Measurements from ENCODE around the gene TPCN2. TPM values are rescaled to one million over a fixed set of nuclear protein-coding genes. Genes with fewer than 3 reads are reported as not detected.

Gene TPCN2
- polyA plus RNA-seq, 2 donors: 6.5 to 12.1 TPM

GRCh38 chr11:69167130-69167915, 118.6 kb downstream of the TPCN2 start:
- H3K27ac ChIP-seq (ENCODE audit: low read depth in 2 of 2, low read length in 1 of 2): no peak overlapping the region
- no peak overlapping the region for H3K4me3 ChIP-seq (ENCODE audit: low read depth in 1 of 2, low read length in 2 of 2)
- peaks cover 0 to 7% of the 10 kb centered on the region in 2 donors for H3K4me1 ChIP-seq (ENCODE audit: control insufficient read depth in 2 of 2, insufficient read depth in 2 of 2, low read length in 1 of 2)
- no peaks in the 10 kb centered on the region for H3K27me3 ChIP-seq (ENCODE audit: control insufficient read depth in 1 of 2, insufficient read depth in 2 of 2, low read length in 2 of 2)
- 83 to 86% methylated on average over 10 of the region's 10 CpGs for WGBS, 2 donors
- H3K36me3 ChIP-seq (ENCODE audit: control insufficient read depth in 2 of 2, insufficient read depth in 2 of 2, low read length in 1 of 2): no peaks in the 10 kb centered on the region
- peaks cover 0 to 2% of the 10 kb centered on the region in 2 donors for H3K9me3 ChIP-seq (ENCODE audit: control insufficient read depth in 2 of 2, insufficient read depth in 1 of 2, low read depth in 1 of 2, low read length in 1 of 2)

DNA sequence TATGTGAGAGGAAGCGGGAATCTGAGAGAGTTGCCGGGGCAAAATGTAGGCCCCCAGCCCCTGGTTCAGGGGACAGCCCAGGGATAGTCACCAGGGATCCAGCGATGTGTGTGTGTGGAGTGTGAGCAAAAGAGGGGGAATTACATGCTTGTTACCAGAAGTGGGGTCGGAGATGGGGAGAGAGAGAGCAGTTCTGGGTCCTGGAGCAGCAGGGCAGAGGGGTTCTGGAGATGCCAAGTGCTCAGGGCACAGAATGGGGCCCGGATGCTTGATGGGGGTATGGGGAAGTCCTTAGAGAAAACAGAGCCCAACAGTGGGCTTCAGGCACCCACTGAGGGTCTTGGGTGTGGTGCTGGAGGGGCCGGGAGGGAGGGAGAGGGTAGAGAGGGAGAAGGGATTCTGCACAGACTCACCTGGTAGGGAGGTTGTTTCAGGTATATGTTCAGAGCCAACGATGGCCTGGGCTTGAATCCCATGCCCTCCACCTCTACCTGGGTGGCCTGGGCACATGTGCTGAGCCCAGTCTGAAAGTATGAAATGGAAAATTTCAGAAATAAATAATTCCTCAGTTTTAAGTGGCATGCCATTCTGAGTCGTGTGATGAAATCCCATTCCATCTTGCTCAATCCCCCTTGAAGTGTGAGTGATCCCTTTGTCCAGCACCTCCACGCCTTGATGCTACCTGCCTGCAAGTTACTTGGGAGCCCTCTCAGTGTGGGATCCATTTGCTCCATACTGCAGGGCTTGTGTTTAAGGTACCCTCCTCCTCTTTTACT, 119.4 kb downstream of the TPCN2 start:
- Histone ChIP-seq H3K27ac (ENCODE audit: low read depth in 2 of 2, low read length in 1 of 2) (no peak overlapping the region), H3K4me3 (ENCODE audit: low read depth in 1 of 2, low read length in 2 of 2) (no peak overlapping the region), H3K9me3 (ENCODE audit: control insufficient read depth in 2 of 2, insufficient read depth in 1 of 2, low read depth in 1 of 2, low read length in 1 of 2) (peaks cover 0 to 2% of the 10 kb centered on the region in 2 donors), H3K36me3 (ENCODE audit: control insufficient read depth in 2 of 2, insufficient read depth in 2 of 2, low read length in 1 of 2) (no peaks in the 10 kb centered on the region), H3K27me3 (ENCODE audit: control insufficient read depth in 1 of 2, insufficient read depth in 2 of 2, low read length in 2 of 2) (no peaks in the 10 kb centered on the region), H3K4me1 (ENCODE audit: control insufficient read depth in 2 of 2, insufficient read depth in 2 of 2, low read length in 1 of 2) (peaks cover 0 to 7% of the 10 kb centered on the region in 2 donors)
- 72 to 73% methylated on average over 8 to 9 of the region's 9 CpGs for WGBS, 2 donors

GRCh38 chr11:69169479-69169878, 120.7 kb downstream of the TPCN2 start:
- Histone ChIP-seq H3K4me3 (ENCODE audit: low read depth in 1 of 2, low read length in 2 of 2) (no peak overlapping the region), H3K36me3 (ENCODE audit: control insufficient read depth in 2 of 2, insufficient read depth in 2 of 2, low read length in 1 of 2) (no peaks in the 10 kb centered on the region), H3K27ac (ENCODE audit: low read depth in 2 of 2, low read length in 1 of 2) (no peak overlapping the region), H3K4me1 (ENCODE audit: control insufficient read depth in 2 of 2, insufficient read depth in 2 of 2, low read length in 1 of 2) (peaks cover 0 to 7% of the 10 kb centered on the region in 2 donors), H3K27me3 (ENCODE audit: control insufficient read depth in 1 of 2, insufficient read depth in 2 of 2, low read length in 2 of 2) (no peaks in the 10 kb centered on the region), H3K9me3 (ENCODE audit: control insufficient read depth in 2 of 2, insufficient read depth in 1 of 2, low read depth in 1 of 2, low read length in 1 of 2) (peaks cover 0 to under 1% of the 10 kb centered on the region in 2 donors)
- whole genome bisulfite sequencing, 2 donors: 92 to 97% methylated on average over 3 of the region's 3 CpGs

DNA sequence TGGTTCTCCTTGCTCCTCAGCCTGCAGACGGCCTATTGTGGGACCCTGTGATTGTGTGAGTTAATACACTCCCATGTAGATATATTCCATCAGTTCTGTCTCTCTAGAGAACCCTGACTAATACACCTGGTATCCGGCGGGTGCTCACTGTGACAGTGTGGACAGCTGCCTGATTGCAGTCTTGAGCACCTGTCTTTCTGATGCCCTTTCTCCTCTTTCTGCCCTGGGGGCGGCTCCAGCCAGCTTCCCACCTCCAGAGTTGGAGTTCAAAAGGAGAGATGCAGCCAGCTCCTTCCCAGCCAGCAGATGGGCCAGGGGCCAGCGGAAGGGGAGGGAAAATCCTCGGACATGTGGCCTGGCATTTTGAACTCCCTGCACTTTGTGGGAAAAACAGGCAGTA, 122.0 kb downstream of the TPCN2 start:
- Histone ChIP-seq H3K9me3 (ENCODE audit: control insufficient read depth in 2 of 2, insufficient read depth in 1 of 2, low read depth in 1 of 2, low read length in 1 of 2) (no peaks in the 10 kb centered on the region), H3K27ac (ENCODE audit: low read depth in 2 of 2, low read length in 1 of 2) (no peak overlapping the region), H3K4me3 (ENCODE audit: low read depth in 1 of 2, low read length in 2 of 2) (no peak overlapping the region), H3K4me1 (ENCODE audit: control insufficient read depth in 2 of 2, insufficient read depth in 2 of 2, low read length in 1 of 2) (peaks cover 0 to 8% of the 10 kb centered on the region in 2 donors), H3K36me3 (ENCODE audit: control insufficient read depth in 2 of 2, insufficient read depth in 2 of 2, low read length in 1 of 2) (no peaks in the 10 kb centered on the region), H3K27me3 (ENCODE audit: control insufficient read depth in 1 of 2, insufficient read depth in 2 of 2, low read length in 2 of 2) (no peaks in the 10 kb centered on the region)
- WGBS, 2 donors: 76 to 80% methylated on average over 6 of the region's 6 CpGs

- no peak overlapping the region for H3K27ac ChIP-seq (ENCODE audit: low read depth in 2 of 2, low read length in 1 of 2)
- H3K36me3 ChIP-seq (ENCODE audit: control insufficient read depth in 2 of 2, insufficient read depth in 2 of 2, low read length in 1 of 2): no peaks in the 10 kb centered on the region
- H3K27me3 ChIP-seq (ENCODE audit: control insufficient read depth in 1 of 2, insufficient read depth in 2 of 2, low read length in 2 of 2): no peaks in the 10 kb centered on the region
- WGBS, 2 donors: 86 to 89% methylated on average over 6 of the region's 6 CpGs
- peaks cover 0 to 2% of the 10 kb centered on the region in 2 donors for H3K4me1 ChIP-seq (ENCODE audit: control insufficient read depth in 2 of 2, insufficient read depth in 2 of 2, low read length in 1 of 2)
- H3K4me3 ChIP-seq (ENCODE audit: low read depth in 1 of 2, low read length in 2 of 2): no peak overlapping the region
- no peaks in the 10 kb centered on the region for H3K9me3 ChIP-seq (ENCODE audit: control insufficient read depth in 2 of 2, insufficient read depth in 1 of 2, low read depth in 1 of 2, low read length in 1 of 2)
These were observed 122.9 kb downstream of the TPCN2 start for GRCh38 chr11:69171476-69172240.

- Histone ChIP-seq H3K27ac (ENCODE audit: low read depth in 2 of 2, low read length in 1 of 2) (no peak overlapping the region), H3K27me3 (ENCODE audit: control insufficient read depth in 1 of 2, insufficient read depth in 2 of 2, low read length in 2 of 2) (no peaks in the 10 kb centered on the region), H3K4me3 (ENCODE audit: low read depth in 1 of 2, low read length in 2 of 2) (no peak overlapping the region), H3K9me3 (ENCODE audit: control insufficient read depth in 2 of 2, insufficient read depth in 1 of 2, low read depth in 1 of 2, low read length in 1 of 2) (no peaks in the 10 kb centered on the region), H3K36me3 (ENCODE audit: control insufficient read depth in 2 of 2, insufficient read depth in 2 of 2, low read length in 1 of 2) (no peaks in the 10 kb centered on the region), H3K4me1 (ENCODE audit: control insufficient read depth in 2 of 2, insufficient read depth in 2 of 2, low read length in 1 of 2) (peaks cover 0 to 2% of the 10 kb centered on the region in 2 donors)
- WGBS, 2 donors: 0 to 3% methylated on average over 1 of the region's 1 CpG
These were observed 123.9 kb downstream of the TPCN2 start for GRCh38 chr11:69172674-69173073.

DNA sequence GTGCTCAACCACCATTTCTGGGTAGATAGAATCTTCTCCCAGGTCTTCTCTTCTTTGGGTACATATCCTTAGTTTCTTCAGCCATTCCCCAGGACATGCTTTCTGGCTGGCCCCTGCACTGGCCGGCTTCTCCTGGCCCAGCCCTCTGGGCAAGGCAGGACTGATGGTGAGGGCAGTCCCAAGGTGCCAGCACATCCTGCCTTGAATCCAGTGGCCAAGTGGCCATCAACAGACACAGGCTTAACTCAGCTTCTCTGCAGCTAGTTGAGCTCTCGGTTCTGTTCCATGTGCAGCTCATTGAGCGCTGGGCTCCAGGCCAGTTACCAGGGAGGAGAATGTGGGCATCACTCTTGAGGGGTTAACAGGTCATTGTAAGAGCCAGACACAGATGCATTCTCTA, 124.6 kb downstream of the TPCN2 start:
- H3K27me3 ChIP-seq (ENCODE audit: control insufficient read depth in 1 of 2, insufficient read depth in 2 of 2, low read length in 2 of 2): no peaks in the 10 kb centered on the region
- WGBS, 2 donors: 94% methylated on average over 3 of the region's 3 CpGs
- no peaks in the 10 kb centered on the region for H3K36me3 ChIP-seq (ENCODE audit: control insufficient read depth in 2 of 2, insufficient read depth in 2 of 2, low read length in 1 of 2)
- peaks cover 0 to 2% of the 10 kb centered on the region in 2 donors for H3K4me1 ChIP-seq (ENCODE audit: control insufficient read depth in 2 of 2, insufficient read depth in 2 of 2, low read length in 1 of 2)
- H3K9me3 ChIP-seq (ENCODE audit: control insufficient read depth in 2 of 2, insufficient read depth in 1 of 2, low read depth in 1 of 2, low read length in 1 of 2): no peaks in the 10 kb centered on the region
- H3K27ac ChIP-seq (ENCODE audit: low read depth in 2 of 2, low read length in 1 of 2): no peak overlapping the region
- no peak overlapping the region for H3K4me3 ChIP-seq (ENCODE audit: low read depth in 1 of 2, low read length in 2 of 2)

DNA sequence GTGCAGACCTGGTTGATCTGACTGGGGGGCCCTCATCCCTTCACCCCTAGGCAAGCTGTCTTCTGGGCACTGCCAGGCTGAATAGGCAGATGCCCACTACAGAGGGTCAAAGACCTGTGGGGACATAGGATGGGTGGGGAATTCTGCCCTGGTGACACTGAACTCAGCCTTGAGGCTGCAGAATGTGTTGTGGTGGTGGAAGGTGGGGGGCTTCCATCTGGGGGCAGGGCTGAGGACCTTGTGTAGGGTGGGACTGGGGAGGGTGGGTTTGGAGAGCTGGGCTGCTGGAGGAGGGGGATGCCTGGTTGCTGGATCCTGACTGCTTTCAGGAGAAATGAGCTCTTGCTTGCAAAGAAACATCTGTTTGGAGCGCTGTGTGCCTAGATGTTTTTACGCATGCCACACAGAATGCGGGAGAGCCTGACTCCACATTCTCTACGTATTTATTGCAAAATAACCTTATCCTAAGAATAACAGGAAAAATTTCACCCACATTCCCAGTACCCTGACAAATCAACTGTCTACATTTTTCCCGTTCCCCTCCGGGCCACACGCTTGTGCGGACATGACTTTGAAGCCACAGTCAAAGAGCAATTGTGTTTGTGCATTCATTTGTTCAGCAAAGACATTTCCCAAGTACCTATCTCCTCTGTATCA, 125.3 kb downstream of the TPCN2 start:
- Histone ChIP-seq H3K9me3 (ENCODE audit: control insufficient read depth in 2 of 2, insufficient read depth in 1 of 2, low read depth in 1 of 2, low read length in 1 of 2) (no peaks in the 10 kb centered on the region), H3K4me3 (ENCODE audit: low read depth in 1 of 2, low read length in 2 of 2) (no peak overlapping the region), H3K27ac (ENCODE audit: low read depth in 2 of 2, low read length in 1 of 2) (no peak overlapping the region), H3K4me1 (ENCODE audit: control insufficient read depth in 2 of 2, insufficient read depth in 2 of 2, low read length in 1 of 2) (peaks cover 0 to 2% of the 10 kb centered on the region in 2 donors), H3K27me3 (ENCODE audit: control insufficient read depth in 1 of 2, insufficient read depth in 2 of 2, low read length in 2 of 2) (no peaks in the 10 kb centered on the region), H3K36me3 (ENCODE audit: control insufficient read depth in 2 of 2, insufficient read depth in 2 of 2, low read length in 1 of 2) (no peaks in the 10 kb centered on the region)
- WGBS, 2 donors: 50 to 68% methylated on average over 8 of the region's 8 CpGs

DNA sequence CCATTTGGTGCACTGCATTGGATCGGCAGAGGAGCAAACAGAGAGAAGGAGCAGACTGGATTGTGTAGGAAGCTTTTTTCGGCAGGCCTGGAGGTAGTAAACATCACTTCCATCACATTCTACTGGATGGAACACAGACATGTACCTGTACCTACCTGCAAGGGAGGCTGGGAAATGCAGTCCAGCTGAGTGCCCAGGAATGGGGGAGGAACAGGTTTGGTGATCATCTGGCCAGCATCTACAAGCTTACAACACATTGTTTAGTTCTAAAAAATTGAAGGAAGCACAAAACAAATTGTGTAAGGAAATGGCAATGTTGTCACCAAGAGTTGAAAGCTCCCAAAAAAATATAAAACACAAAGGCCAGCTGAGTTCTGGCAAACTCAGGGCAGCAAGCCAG, 126.1 kb downstream of the TPCN2 start:
- Histone ChIP-seq H3K4me1 (ENCODE audit: control insufficient read depth in 2 of 2, insufficient read depth in 2 of 2, low read length in 1 of 2) (peaks cover 0 to 2% of the 10 kb centered on the region in 2 donors), H3K9me3 (ENCODE audit: control insufficient read depth in 2 of 2, insufficient read depth in 1 of 2, low read depth in 1 of 2, low read length in 1 of 2) (no peaks in the 10 kb centered on the region), H3K4me3 (ENCODE audit: low read depth in 1 of 2, low read length in 2 of 2) (no peak overlapping the region), H3K27me3 (ENCODE audit: control insufficient read depth in 1 of 2, insufficient read depth in 2 of 2, low read length in 2 of 2) (no peaks in the 10 kb centered on the region), H3K36me3 (ENCODE audit: control insufficient read depth in 2 of 2, insufficient read depth in 2 of 2, low read length in 1 of 2) (no peaks in the 10 kb centered on the region), H3K27ac (ENCODE audit: low read depth in 2 of 2, low read length in 1 of 2) (no peak overlapping the region)
- WGBS, 2 donors: 71 to 83% methylated on average over 2 of the region's 2 CpGs
